Endothelial cell of umbilical vein (primary cell): ENCODE measurements around the gene ACADSB. TPM values are rescaled to one million over a fixed set of nuclear protein-coding genes. Genes with fewer than 3 reads are reported as not detected.

Experiments
- BruUV-seq: library from RNA; stranded (reverse); fragments of 400-500 nt; replicated peaks from 2 replicates; lab custom pipeline; 2021; lab: Mats Ljungman, UMichigan
- CTCF ChIA-PET: fragments of 300-600, 350-600 bp; sonication (Branson Sonifier 250); formaldehyde crosslinking; loops from one replicate; lab custom pipeline; 2021; ENCODE audit warnings: antibody characterized with exemption, inconsistent platforms; lab: Charles Lee
- POLR2A ChIA-PET: fragments of 300-600, 350-600 bp; sonication (Branson Sonifier 250); formaldehyde crosslinking; loops from one replicate; lab custom pipeline; 2021; ENCODE audit warnings: antibody characterized with exemption, inconsistent platforms; lab: Charles Lee
- DNase-seq: peaks from one replicate; pipeline ENCODE4 v3.0.0-alpha.2; 2011; ENCODE audit warnings: low read depth, low spot score
- FAIRE-seq: peaks from 2 replicates; lab custom pipeline; 2011; peaks lifted over from hg19 to GRCh38; lab: Jason Lieb, UNC
- H2AFZ ChIP-seq: 2 replicates; pipeline ENCODE4 v1.6.0; 2012; ENCODE audit warnings: low read depth, low read length, control low read depth, inconsistent platforms
- H3K27ac ChIP-seq: 2 replicates; pipeline ENCODE4 v1.5.1; 2011; ENCODE audit warnings: low read depth, mild to moderate bottlenecking, control low read depth, low read length, moderate library complexity; ENCODE audit not compliant: insufficient read depth
- H3K27me3 ChIP-seq, 2 experiments: 2 replicates each; pipeline versions ENCODE4 v1.6.0 to v1.6.1; 2011; ENCODE audit warnings: low read length in 2 of 2, mixed read lengths in 1 of 2; ENCODE audit not compliant: control insufficient read depth in 2 of 2, insufficient read depth in 2 of 2
- H3K36me3 ChIP-seq, 2 experiments: 2 replicates in 1 of 2; 3 replicates in 1 of 2; pipeline ENCODE4 v1.5.1; 2011; ENCODE audit warnings: low read length in 2 of 2, mild to moderate bottlenecking in 1 of 2, moderate library complexity in 1 of 2; ENCODE audit not compliant: control insufficient read depth in 2 of 2, insufficient read depth in 2 of 2; ENCODE audit errors: extremely low read depth in 1 of 2
- H3K4me1 ChIP-seq: 3 replicates; pipeline ENCODE4 v1.5.1; 2011; ENCODE audit warnings: mild to moderate bottlenecking, low read length; ENCODE audit not compliant: control insufficient read depth, insufficient read depth; ENCODE audit errors: extremely low read depth
- H3K4me2 ChIP-seq: 2 replicates; pipeline ENCODE4 v1.6.1; 2011; ENCODE audit warnings: low read length, control low read depth, mixed read lengths; ENCODE audit not compliant: insufficient read depth
- H3K4me3 ChIP-seq, 3 experiments: fragments of 200-600 bp in 1 of 3; sonication (generic), shearing (Covaris generic) in 1 of 3; replicated peaks in 1 of 3; 2 replicates each; pipeline ENCODE4 v1.5.1; 2011 to 2016; ENCODE audit warnings: control low read depth in 3 of 3, low read length in 3 of 3, mild to moderate bottlenecking in 2 of 3, inconsistent platforms in 1 of 3, low read depth in 1 of 3, moderate library complexity in 1 of 3; ENCODE audit not compliant: insufficient read depth in 1 of 3
- H3K79me2 ChIP-seq: 2 replicates; pipeline ENCODE4 v1.6.0; 2012; ENCODE audit warnings: low read length, inconsistent platforms; ENCODE audit not compliant: control insufficient read depth, insufficient read depth
- H3K9ac ChIP-seq: replicated peaks from 2 replicates; pipeline ENCODE3; 2011; ENCODE audit warnings: low read length, control low read depth; ENCODE audit not compliant: insufficient read depth; ENCODE audit errors: extremely low read depth
- H3K9me1 ChIP-seq: replicated peaks from 3 replicates; pipeline ENCODE4 v1.6.0; 2011; ENCODE audit warnings: mild to moderate bottlenecking, low read length; ENCODE audit not compliant: control insufficient read depth, insufficient read depth; ENCODE audit errors: extremely low read depth
- H3K9me3 ChIP-seq: replicated peaks from 2 replicates; pipeline ENCODE4 v1.5.1; 2012; ENCODE audit warnings: low read length, inconsistent platforms; ENCODE audit not compliant: control insufficient read depth, insufficient read depth
- H4K20me1 ChIP-seq: replicated peaks from 2 replicates; pipeline ENCODE3; 2011; ENCODE audit warnings: mild to moderate bottlenecking, low read length; ENCODE audit not compliant: control insufficient read depth, insufficient read depth; ENCODE audit errors: extremely low read depth
- EZH2 ChIP-seq: IDR thresholded peaks from 2 replicates; pipeline ENCODE4 v1.6.1; 2012; ENCODE audit warnings: borderline replicate concordance, low read depth, mild to moderate bottlenecking, moderate library complexity, low read length, inconsistent platforms; ENCODE audit not compliant: severe bottlenecking
- FOS ChIP-seq: IDR thresholded peaks from 2 replicates; pipeline ENCODE4 v1.6.1; 2011; ENCODE audit warnings: mild to moderate bottlenecking, low read length, moderate library complexity, borderline replicate concordance; ENCODE audit not compliant: insufficient read depth
- GATA2 ChIP-seq: IDR thresholded peaks from 2 replicates; pipeline ENCODE4 v1.7.0; 2011; ENCODE audit warnings: low read depth, mild to moderate bottlenecking, moderate library complexity, mixed read lengths, low read length; ENCODE audit not compliant: insufficient read length, insufficient read depth
- JUN ChIP-seq: IDR thresholded peaks from 2 replicates; pipeline ENCODE4 v1.6.1; 2011; ENCODE audit warnings: borderline replicate concordance, low read depth; ENCODE audit not compliant: insufficient read length, insufficient read depth
- MYC ChIP-seq: IDR thresholded peaks from one replicate; pipeline ENCODE4 v1.6.1; 2011; ENCODE audit warnings: mild to moderate bottlenecking, low read depth, low read length
- POLR2A ChIP-seq: IDR thresholded peaks from 2 replicates; pipeline ENCODE4 v1.6.1; 2012; ENCODE audit warnings: low read depth, mild to moderate bottlenecking, control low read depth, low read length
- POLR2AphosphoS5 ChIP-seq: IDR thresholded peaks from 2 replicates; pipeline ENCODE4 v1.6.1; 2012; ENCODE audit warnings: low read depth, mild to moderate bottlenecking, control low read depth, low read length, moderate library complexity; ENCODE audit not compliant: insufficient read depth
- dilution Hi-C: fragments of 300-500 bp; cut with MboI; formaldehyde crosslinking; loops from one replicate; pipeline ENCODE4 v1.15.0; 2019; ENCODE audit warnings: low sequenced_read_pairs; ENCODE audit not compliant: extremely low pct_ligation_motif_present
- intact Hi-C: fragments of 100-400 bp; cut with micrococcal nuclease; formaldehyde crosslinking; loops from one replicate; pipeline ENCODE4 v1.10.0; 2022
- polyA plus RNA-seq, 4 experiments: library from polyadenylated mRNA; depleted of rRNA in 3 of 4; stranded (reverse) in 3 of 4; unstranded in 1 of 4; fragments of >200 nt; gene quantifications; 2 replicates each; pipeline versions ENCODE4 v1.2.1 to v1.2.3, GENCODE V29; 2011 to 2012; ENCODE audit warnings: missing spikeins in 1 of 4
- total RNA-seq: library from RNA; stranded (reverse); gene quantifications from 2 replicates; pipeline ENCODE4 v1.2.3, GENCODE V29; 2021
- TF ChIP-seq, protein P1 (sequence below), 2 donors: IDR thresholded peaks; 1 replicate in 1 of 2; 2 replicates in 1 of 2; pipeline ENCODE4 v1.5.1; 2011; ENCODE audit warnings: low read length in 2 of 2, mild to moderate bottlenecking in 2 of 2, moderate library complexity in 2 of 2, control low read depth in 1 of 2, inconsistent platforms in 1 of 2, low read depth in 1 of 2; ENCODE audit not compliant: insufficient read depth in 1 of 2; ENCODE audit errors: extremely low read depth in 1 of 2
- TF ChIP-seq, protein P2 (sequence below): IDR thresholded peaks from 2 replicates; pipeline ENCODE4 v1.6.1; 2011; ENCODE audit not compliant: insufficient read depth, insufficient read length

ACADSB gene
- total and polyA plus RNA-seq, 2 donors (not counting 3 experiments of a cell fraction or from before 2014, with no cell fraction given) = 3.1 to 15.2 TPM

GRCh38 chr10:123045961-123046731 lies 37.3 kb downstream of the ACADSB start:
- Histone ChIP-seq H3K27me3 (no peaks in the 10 kb centered on the region), H3K4me3 (no peak overlapping the region), H3K4me2 (no peak overlapping the region), H3K27ac (no peak overlapping the region), H4K20me1 (no peaks in the 10 kb centered on the region), H3K9ac (no peak overlapping the region), H3K36me3 (no peaks in the 10 kb centered on the region), H3K79me2 (no peaks in the 10 kb centered on the region), H3K9me3 (no peaks in the 10 kb centered on the region), H3K4me1 (no peaks in the 10 kb centered on the region), H2AFZ (no peak overlapping the region), H3K9me1 (no peaks in the 10 kb centered on the region)
- intact Hi-C loops = no loop called here
- ChIA-PET POLR2A (interaction anchor here (0.5 kb wide), 1 partner anchor 44 kb away, joined by 3 read pairs; no protein-coding TSS in a partner anchor), CTCF (interaction anchor here (1.2 to 2.7 kb wide), 4 partner anchors 24 to 948 kb away, joined by 3 to 11 read pairs (median 4); no protein-coding TSS in a partner anchor)
- TF ChIP-seq POLR2AphosphoS5 = no peak
- no peak for TF ChIP-seq MYC
- TF ChIP-seq EZH2 = no peak
- no peak for TF ChIP-seq GATA2
- no peak for TF ChIP-seq JUN
- TF ChIP-seq FOS = no peak
- TF ChIP-seq POLR2A = no peak
- TF ChIP-seq, protein P1, sequence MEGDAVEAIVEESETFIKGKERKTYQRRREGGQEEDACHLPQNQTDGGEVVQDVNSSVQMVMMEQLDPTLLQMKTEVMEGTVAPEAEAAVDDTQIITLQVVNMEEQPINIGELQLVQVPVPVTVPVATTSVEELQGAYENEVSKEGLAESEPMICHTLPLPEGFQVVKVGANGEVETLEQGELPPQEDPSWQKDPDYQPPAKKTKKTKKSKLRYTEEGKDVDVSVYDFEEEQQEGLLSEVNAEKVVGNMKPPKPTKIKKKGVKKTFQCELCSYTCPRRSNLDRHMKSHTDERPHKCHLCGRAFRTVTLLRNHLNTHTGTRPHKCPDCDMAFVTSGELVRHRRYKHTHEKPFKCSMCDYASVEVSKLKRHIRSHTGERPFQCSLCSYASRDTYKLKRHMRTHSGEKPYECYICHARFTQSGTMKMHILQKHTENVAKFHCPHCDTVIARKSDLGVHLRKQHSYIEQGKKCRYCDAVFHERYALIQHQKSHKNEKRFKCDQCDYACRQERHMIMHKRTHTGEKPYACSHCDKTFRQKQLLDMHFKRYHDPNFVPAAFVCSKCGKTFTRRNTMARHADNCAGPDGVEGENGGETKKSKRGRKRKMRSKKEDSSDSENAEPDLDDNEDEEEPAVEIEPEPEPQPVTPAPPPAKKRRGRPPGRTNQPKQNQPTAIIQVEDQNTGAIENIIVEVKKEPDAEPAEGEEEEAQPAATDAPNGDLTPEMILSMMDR (IDR thresholded peaks at IDR 0.05; ENCODE audit: extremely low read depth in 1 of 2, insufficient read depth in 1 of 2, low read depth in 1 of 2, low read length in 2 of 2) = no peak
- TF ChIP-seq, protein P2, sequence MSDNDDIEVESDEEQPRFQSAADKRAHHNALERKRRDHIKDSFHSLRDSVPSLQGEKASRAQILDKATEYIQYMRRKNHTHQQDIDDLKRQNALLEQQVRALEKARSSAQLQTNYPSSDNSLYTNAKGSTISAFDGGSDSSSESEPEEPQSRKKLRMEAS = no peak
- dilution Hi-C loops = no loop called here
- no peak for DNase-seq
- FAIRE-seq = no peak
- BruUV-seq = no TSS peak
